Keratinocyte (primary cell): ENCODE results near the gene ZNF443.

ENCODE experiments used
- EZH2 ChIP-seq: IDR thresholded peaks from one replicate; pipeline ENCODE4 v1.6.1; 2012; ENCODE audit warnings: inconsistent platforms, mild to moderate bottlenecking, low read length, moderate library complexity
- TF ChIP-seq, protein P1 (sequence below), 3 experiments: IDR thresholded peaks in 1 of 3; conservative IDR thresholded peaks in 1 of 3; optimal IDR thresholded peaks in 1 of 3; 2 replicates in 2 of 3; 3 replicates in 1 of 3; pipeline versions ENCODE3 to v1.5.1; 2011; ENCODE audit warnings: low read length in 3 of 3, mild to moderate bottlenecking in 3 of 3, moderate library complexity in 2 of 3, control low read depth in 1 of 3, inconsistent platforms in 1 of 3; ENCODE audit not compliant: insufficient read depth in 2 of 3; ENCODE audit errors: extremely low read depth in 1 of 3

DNA sequence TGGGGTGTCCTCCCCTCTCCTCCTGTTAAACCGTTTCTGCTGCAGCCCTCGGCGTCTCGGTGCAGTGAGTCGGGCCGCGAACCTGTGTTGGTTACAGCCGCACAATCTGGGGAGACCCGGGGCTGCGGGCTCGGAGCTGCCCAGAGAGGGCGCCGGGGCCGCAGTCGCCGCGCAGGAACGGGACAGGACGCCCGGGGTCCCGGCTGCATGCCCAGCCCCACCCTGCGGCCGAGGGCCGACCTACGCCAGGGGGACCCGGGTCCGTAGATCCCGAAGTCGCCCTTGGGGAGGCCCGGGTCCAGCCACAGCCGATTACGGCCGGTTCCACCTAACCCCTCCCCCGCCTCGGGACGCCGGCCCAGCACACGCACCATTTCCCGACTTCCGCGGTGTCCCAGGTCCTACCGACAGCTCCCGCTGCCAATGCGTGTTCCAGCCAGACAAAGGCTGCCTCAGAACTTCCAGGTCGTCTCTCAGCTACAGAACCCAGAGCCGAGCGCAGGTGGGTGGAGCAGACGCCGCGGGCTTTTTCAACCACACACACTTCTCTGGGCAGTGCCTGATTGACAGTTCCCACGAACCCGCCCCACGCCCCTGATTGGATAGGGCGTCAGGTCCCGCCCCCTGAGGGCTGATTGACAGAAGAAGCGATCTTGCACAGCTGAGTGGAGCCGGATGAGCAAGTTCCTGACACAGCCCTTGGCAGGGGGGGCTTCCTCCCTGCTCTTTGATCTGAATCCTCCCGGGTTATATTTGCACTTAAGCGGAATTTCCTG is at the start of gene ZNF443:
- TF ChIP-seq, protein P1, sequence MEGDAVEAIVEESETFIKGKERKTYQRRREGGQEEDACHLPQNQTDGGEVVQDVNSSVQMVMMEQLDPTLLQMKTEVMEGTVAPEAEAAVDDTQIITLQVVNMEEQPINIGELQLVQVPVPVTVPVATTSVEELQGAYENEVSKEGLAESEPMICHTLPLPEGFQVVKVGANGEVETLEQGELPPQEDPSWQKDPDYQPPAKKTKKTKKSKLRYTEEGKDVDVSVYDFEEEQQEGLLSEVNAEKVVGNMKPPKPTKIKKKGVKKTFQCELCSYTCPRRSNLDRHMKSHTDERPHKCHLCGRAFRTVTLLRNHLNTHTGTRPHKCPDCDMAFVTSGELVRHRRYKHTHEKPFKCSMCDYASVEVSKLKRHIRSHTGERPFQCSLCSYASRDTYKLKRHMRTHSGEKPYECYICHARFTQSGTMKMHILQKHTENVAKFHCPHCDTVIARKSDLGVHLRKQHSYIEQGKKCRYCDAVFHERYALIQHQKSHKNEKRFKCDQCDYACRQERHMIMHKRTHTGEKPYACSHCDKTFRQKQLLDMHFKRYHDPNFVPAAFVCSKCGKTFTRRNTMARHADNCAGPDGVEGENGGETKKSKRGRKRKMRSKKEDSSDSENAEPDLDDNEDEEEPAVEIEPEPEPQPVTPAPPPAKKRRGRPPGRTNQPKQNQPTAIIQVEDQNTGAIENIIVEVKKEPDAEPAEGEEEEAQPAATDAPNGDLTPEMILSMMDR (optimal IDR thresholded peaks at IDR 0.05 in 1 of 3, IDR thresholded peaks at IDR 0.05 in 1 of 3, conservative IDR thresholded peaks at IDR 0.05 in 1 of 3; ENCODE audit: extremely low read depth in 1 of 3, insufficient read depth in 2 of 3, low read length in 3 of 3): no peak
- no peak for TF ChIP-seq EZH2
